Vagina (tissue), 2 donors: Measurements from ENCODE around the gene TSNAXIP1. TPM values are rescaled to one million over a fixed set of nuclear protein-coding genes. Genes with fewer than 3 reads are reported as not detected.

Experiments used
- DNase-seq, 2 donors: peaks; one replicate each; pipeline ENCODE4 v3.0.0-alpha.2; 2017; ENCODE audit errors: extremely low spot score in 2 of 2
- H3K27ac ChIP-seq: fragments of 200-600 bp; sonication (generic); one replicate; pipeline ENCODE4 v1.5.1; 2019
- H3K27me3 ChIP-seq: fragments of 200-600 bp; sonication (generic); one replicate; pipeline ENCODE4 v1.5.1; 2019
- H3K36me3 ChIP-seq, 2 donors: fragments of 200-600 bp; sonication (generic); one replicate each; pipeline ENCODE4 v1.5.1; 2017 to 2019
- H3K4me1 ChIP-seq: fragments of 200-600 bp; sonication (generic); one replicate; pipeline ENCODE4 v1.5.1; 2019
- H3K4me3 ChIP-seq, 2 donors: fragments of 200-600 bp; sonication (generic); 1 replicate in 1 of 2; 2 replicates in 1 of 2; pipeline ENCODE4 v1.5.1; 2016 to 2019
- H3K9me3 ChIP-seq: fragments of 200-600 bp; sonication (generic); one replicate; pipeline ENCODE4 v1.5.1; 2019
- CTCF ChIP-seq, 3 experiments: fragments of 450-650 bp in 2 of 3; fragments of 200-600 bp in 1 of 3; sonication (generic) in 1 of 3; IDR thresholded peaks; one replicate each; pipeline ENCODE4 v1.5.1; 2017 to 2019; ENCODE audit warnings: antibody characterized with exemption in 3 of 3, mild to moderate bottlenecking in 2 of 3, moderate library complexity in 2 of 3
- POLR2A ChIP-seq, 2 donors: fragments of 450-650 bp; IDR thresholded peaks; one replicate each; pipeline ENCODE4 v1.6.1; 2017; ENCODE audit warnings: antibody characterized with exemption in 2 of 2, mild to moderate bottlenecking in 2 of 2, moderate library complexity in 2 of 2
- POLR2AphosphoS5 ChIP-seq, 2 donors: sonication (generic); formaldehyde crosslinking; IDR thresholded peaks; one replicate each; pipeline ENCODE4 v1.9.0; 2017; ENCODE audit warnings: antibody characterized with exemption in 2 of 2, mild to moderate bottlenecking in 2 of 2, low read depth in 1 of 2; ENCODE audit not compliant: insufficient read depth in 1 of 2
- intact Hi-C: fragments of 100-400 bp; cut with DNase I; formaldehyde crosslinking; loops from one replicate; pipeline ENCODE4 v1.15.1; 2023
- total RNA-seq: library from RNA; depleted of rRNA; stranded (reverse); fragments of >200 nt; gene quantifications from one replicate; pipeline ENCODE4 v1.2.3, GENCODE V29; 2016

The TSNAXIP1 gene
- total RNA-seq, 1 donor from 2014 or later = not detected

DNA sequence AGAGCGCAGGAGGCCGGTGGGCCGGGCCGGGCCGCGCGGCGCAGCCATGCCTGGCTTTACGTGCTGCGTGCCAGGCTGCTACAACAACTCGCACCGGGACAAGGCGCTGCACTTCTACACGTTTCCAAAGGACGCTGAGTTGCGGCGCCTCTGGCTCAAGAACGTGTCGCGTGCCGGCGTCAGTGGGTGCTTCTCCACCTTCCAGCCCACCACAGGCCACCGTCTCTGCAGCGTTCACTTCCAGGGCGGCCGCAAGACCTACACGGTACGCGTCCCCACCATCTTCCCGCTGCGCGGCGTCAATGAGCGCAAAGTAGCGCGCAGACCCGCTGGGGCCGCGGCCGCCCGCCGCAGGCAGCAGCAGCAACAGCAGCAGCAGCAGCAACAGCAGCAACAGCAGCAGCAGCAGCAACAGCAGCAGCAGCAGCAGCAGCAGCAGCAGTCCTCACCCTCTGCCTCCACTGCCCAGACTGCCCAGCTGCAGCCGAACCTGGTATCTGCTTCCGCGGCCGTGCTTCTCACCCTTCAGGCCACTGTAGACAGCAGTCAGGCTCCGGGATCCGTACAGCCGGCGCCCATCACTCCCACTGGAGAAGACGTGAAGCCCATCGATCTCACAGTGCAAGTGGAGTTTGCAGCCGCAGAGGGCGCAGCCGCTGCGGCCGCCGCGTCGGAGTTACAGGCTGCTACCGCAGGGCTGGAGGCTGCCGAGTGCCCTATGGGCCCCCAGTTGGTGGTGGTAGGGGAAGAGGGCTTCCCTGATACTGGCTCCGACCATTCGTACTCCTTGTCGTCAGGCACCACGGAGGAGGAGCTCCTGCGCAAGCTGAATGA is 36.0 kb downstream of the TSNAXIP1 start:
- H3K4me1 ChIP-seq = peaks cover 48% of the 10 kb centered on the region
- intact Hi-C loops = no loop called here

DNA sequence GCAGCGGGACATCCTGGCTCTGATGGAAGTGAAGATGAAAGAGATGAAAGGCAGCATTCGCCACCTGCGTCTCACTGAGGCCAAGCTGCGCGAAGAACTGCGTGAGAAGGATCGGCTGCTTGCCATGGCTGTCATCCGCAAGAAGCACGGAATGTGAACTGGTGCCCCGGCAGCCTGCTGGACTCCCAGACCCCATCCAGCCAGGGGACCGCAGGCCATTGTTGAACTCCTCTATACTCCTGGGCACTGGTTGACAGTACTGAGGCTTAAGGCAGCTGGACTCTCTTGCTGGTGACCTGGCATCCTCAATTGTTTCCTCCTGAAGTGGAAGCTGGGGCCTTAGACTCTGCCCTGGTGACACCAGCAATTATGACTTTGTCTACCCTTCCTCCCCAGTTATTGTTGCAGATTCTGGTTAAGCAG is 36.7 kb downstream of the TSNAXIP1 start:
- DNase-seq = no peak
- H3K4me3 ChIP-seq = peak overlapping the region; percentile 64 to 72
- H3K27me3 ChIP-seq = no peaks in the 10 kb centered on the region
- no peaks in the 10 kb centered on the region for H3K9me3 ChIP-seq
- no peak for TF ChIP-seq CTCF (IDR thresholded peaks at IDR 0.05)
- no peak for TF ChIP-seq POLR2AphosphoS5 (IDR thresholded peaks at IDR 0.05; ENCODE audit: insufficient read depth in 1 of 2, low read depth in 1 of 2)
- no peak for TF ChIP-seq POLR2A (IDR thresholded peaks at IDR 0.05)
- intact Hi-C loops = no loop called here
- peaks cover 54% of the 10 kb centered on the region for H3K4me1 ChIP-seq
- H3K36me3 ChIP-seq = no peaks in the 10 kb centered on the region
- H3K27ac ChIP-seq = peak overlapping the region; percentile 100

More for the DNA sequence above, 36.0 kb downstream of the TSNAXIP1 start:
- DNase-seq = no peak
- H3K27ac ChIP-seq = peak overlapping the region; percentile 100
- H3K9me3 ChIP-seq = no peaks in the 10 kb centered on the region
- H3K36me3 ChIP-seq = no peaks in the 10 kb centered on the region
- H3K4me3 ChIP-seq = peak overlapping the region; percentile 64 to 72
- no peaks in the 10 kb centered on the region for H3K27me3 ChIP-seq
- TF ChIP-seq CTCF (IDR thresholded peaks at IDR 0.05) (no peak), POLR2A (IDR thresholded peaks at IDR 0.05) (no peak), POLR2AphosphoS5 (IDR thresholded peaks at IDR 0.05; ENCODE audit: insufficient read depth in 1 of 2, low read depth in 1 of 2) (no peak)

DNA sequence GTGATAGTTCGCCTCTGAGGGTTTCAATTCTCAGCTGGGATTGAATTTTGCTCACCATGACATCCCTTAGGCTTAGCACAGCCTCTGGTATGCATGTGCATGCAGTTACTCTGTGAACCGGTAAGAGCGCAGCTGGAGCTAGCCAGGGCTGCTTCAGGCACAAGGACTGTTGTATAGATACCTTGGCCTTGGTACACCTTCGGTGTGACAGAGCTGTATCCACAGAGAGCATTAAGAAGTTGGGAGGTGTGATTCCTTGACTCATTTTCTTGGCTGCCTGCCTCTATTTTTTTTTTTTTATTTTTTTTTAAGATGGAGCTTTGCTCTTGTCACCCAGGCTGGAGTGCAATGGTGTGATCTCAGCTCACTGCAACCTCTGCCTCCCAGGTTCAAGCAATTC is 37.8 kb downstream of the TSNAXIP1 start:
- Histone ChIP-seq H3K9me3 (no peaks in the 10 kb centered on the region), H3K4me1 (peaks cover 66% of the 10 kb centered on the region), H3K4me3 (peak overlapping the region; percentile 16 to 64), H3K27ac (peak overlapping the region; percentile 100), H3K36me3 (no peaks in the 10 kb centered on the region), H3K27me3 (no peaks in the 10 kb centered on the region)
- intact Hi-C loops = no loop called here
- no peak for DNase-seq
- no peak for TF ChIP-seq CTCF (IDR thresholded peaks at IDR 0.05)

DNA sequence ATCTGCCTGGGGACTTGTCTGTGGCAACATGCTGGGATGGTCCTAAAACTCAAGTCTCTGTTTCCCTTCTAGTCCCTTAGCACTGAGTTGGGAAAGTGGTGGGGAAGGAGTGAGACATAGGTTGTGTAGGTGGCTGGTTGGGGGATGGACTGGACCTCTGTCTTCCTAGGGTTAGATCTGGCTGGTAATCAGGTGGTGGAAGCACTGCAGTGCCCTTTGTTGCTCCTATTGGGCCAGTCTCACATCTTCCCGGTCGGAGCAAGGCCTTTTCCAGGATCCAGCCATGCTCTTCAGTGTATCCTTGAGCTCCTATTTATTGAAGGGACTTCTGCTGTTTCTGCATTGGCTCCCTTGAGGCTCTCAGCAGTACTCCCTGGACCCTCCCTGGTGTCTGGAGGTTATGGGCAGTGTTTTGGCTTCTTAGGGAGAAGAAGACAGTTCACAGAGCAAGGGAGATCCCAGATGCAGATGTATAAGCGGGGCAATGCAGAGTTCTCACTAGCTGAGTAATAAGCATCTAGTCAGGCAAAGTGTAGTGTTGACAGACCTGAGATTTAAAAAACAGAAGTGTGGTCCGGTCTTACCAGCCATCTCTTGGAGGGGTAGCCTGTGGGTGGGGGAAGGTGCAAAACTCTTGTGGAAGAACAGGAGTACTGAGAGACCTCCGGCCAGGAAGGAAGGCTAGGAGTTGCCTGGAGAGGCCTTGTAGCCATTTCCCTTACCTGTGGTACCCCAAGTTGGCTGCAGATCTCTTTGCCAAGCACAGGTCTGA is 38.8 kb downstream of the TSNAXIP1 start:
- H3K4me3 ChIP-seq = peak overlapping the region; percentile 79 to 98

More for the DNA sequence above, 38.8 kb downstream of the TSNAXIP1 start:
- H3K4me1 ChIP-seq = peaks cover 67% of the 10 kb centered on the region
- intact Hi-C loops = no loop called here
- TF ChIP-seq POLR2AphosphoS5 (IDR thresholded peaks at IDR 0.05; ENCODE audit: insufficient read depth in 1 of 2, low read depth in 1 of 2) (no peak), CTCF (IDR thresholded peaks at IDR 0.05) (no peak), POLR2A (IDR thresholded peaks at IDR 0.05) (no peak)
- H3K27ac ChIP-seq = peak overlapping the region; percentile 100
- H3K36me3 ChIP-seq = no peaks in the 10 kb centered on the region
- H3K27me3 ChIP-seq = no peaks in the 10 kb centered on the region
- no peak for DNase-seq
- H3K9me3 ChIP-seq = no peaks in the 10 kb centered on the region
